ENCODE measurements around the gene TIMM29. TPM values are rescaled to one million over a fixed set of nuclear protein-coding genes. Genes with fewer than 3 reads are reported as not detected.

The TIMM29 gene
- total RNA-seq, 1 donor from 2014 or later = 44.2 TPM

GRCh38 chr19:10887616-10888367, 40.8 kb upstream of the TIMM29 start:
- Histone ChIP-seq H3K4me3 (ENCODE audit: low read depth, low read length) (no peak overlapping the region), H3K27me3 (ENCODE audit: control insufficient read depth, insufficient read depth, low read length) (no peaks in the 10 kb centered on the region), H3K36me3 (ENCODE audit: control insufficient read depth, insufficient read depth, low read length) (peaks cover under 1% of the 10 kb centered on the region)
- no peak for TF ChIP-seq CTCF (IDR thresholded peaks at IDR 0.05; ENCODE audit: insufficient read depth, low read length, poor library complexity, severe bottlenecking)
- no peak for DNase-seq (ENCODE audit: low read depth)

GRCh38 chr19:10888421-10888866, 40.2 kb upstream of the TIMM29 start:
- no peak for TF ChIP-seq CTCF (IDR thresholded peaks at IDR 0.05; ENCODE audit: insufficient read depth, low read length, poor library complexity, severe bottlenecking)
- H3K36me3 ChIP-seq (ENCODE audit: control insufficient read depth, insufficient read depth, low read length) = no peaks in the 10 kb centered on the region
- no peak for DNase-seq (ENCODE audit: low read depth)
- H3K4me3 ChIP-seq (ENCODE audit: low read depth, low read length) = no peak overlapping the region
- H3K27me3 ChIP-seq (ENCODE audit: control insufficient read depth, insufficient read depth, low read length) = no peaks in the 10 kb centered on the region

- no peak for TF ChIP-seq CTCF (IDR thresholded peaks at IDR 0.05; ENCODE audit: insufficient read depth, low read length, poor library complexity, severe bottlenecking)
- no peaks in the 10 kb centered on the region for H3K27me3 ChIP-seq (ENCODE audit: control insufficient read depth, insufficient read depth, low read length)
These were observed 38.7 kb upstream of the TIMM29 start for GRCh38 chr19:10889880-10890279.

GRCh38 chr19:10891405-10892086, 37.1 kb upstream of the TIMM29 start:
- no peak overlapping the region for H3K4me3 ChIP-seq (ENCODE audit: low read depth, low read length)
- H3K27me3 ChIP-seq (ENCODE audit: control insufficient read depth, insufficient read depth, low read length) = no peaks in the 10 kb centered on the region
- peak; percentile 37 for DNase-seq (ENCODE audit: low read depth)
- no peaks in the 10 kb centered on the region for H3K36me3 ChIP-seq (ENCODE audit: control insufficient read depth, insufficient read depth, low read length)
- no peak for TF ChIP-seq CTCF (IDR thresholded peaks at IDR 0.05; ENCODE audit: insufficient read depth, low read length, poor library complexity, severe bottlenecking)

More at GRCh38 chr19:10889880-10890279, 38.7 kb upstream of the TIMM29 start:
- Histone ChIP-seq H3K36me3 (ENCODE audit: control insufficient read depth, insufficient read depth, low read length) (no peaks in the 10 kb centered on the region), H3K4me3 (ENCODE audit: low read depth, low read length) (no peak overlapping the region)
- no peak for DNase-seq (ENCODE audit: low read depth)

GRCh38 chr19:10892256-10892655, 36.4 kb upstream of the TIMM29 start:
- no peaks in the 10 kb centered on the region for H3K36me3 ChIP-seq (ENCODE audit: control insufficient read depth, insufficient read depth, low read length)
- no peak for DNase-seq (ENCODE audit: low read depth)
- no peak for TF ChIP-seq CTCF (IDR thresholded peaks at IDR 0.05; ENCODE audit: insufficient read depth, low read length, poor library complexity, severe bottlenecking)
- no peaks in the 10 kb centered on the region for H3K27me3 ChIP-seq (ENCODE audit: control insufficient read depth, insufficient read depth, low read length)
- H3K4me3 ChIP-seq (ENCODE audit: low read depth, low read length) = no peak overlapping the region
